ENCODE measurements around the gene PNPLA7.
"Not testable (repeated sequence)": the region's sequence is repeated elsewhere in the genome, so short reads cannot be mapped to it uniquely, and the experiment has no call there.

Gene PNPLA7
- total RNA-seq: 1.1 to 12.5 (median 6.0) reads per million in 9 experiments

GRCh38 chr9:137550231-137550621 is at the start of gene PNPLA7:
Gene PNPLA7 (minus strand): TSS chr9:137550402. CDS start chr9:137550197, 205 bp downstream.
- Mint-ChIP-seq H3K9me3 (no peaks in the 10 kb centered on the region), H3K4me1 (ENCODE audit: low read depth in 2 of 2) (peaks cover 8 to 10% of the 10 kb centered on the region in 2 donors), H3K27me3 (no peaks in the 10 kb centered on the region), H3K27ac (peak within 1 kb of the TSS; percentile 74 to 84), H3K4me3 (peak within 1 kb of the TSS; percentile 86), H3K36me3 (ENCODE audit: insufficient read depth) (peaks cover 19% of the 10 kb centered on the region)
- peak in 1 of 3 experiments; percentile 21 for DNase-seq
- ATAC-seq (replicated peaks): peak; percentile 11

GRCh38 chr9:137598943-137599342 is 48.7 kb upstream of the PNPLA7 start:
- no peak overlapping the region for H3K27ac Mint-ChIP-seq
- no peaks in the 10 kb centered on the region for H3K36me3 Mint-ChIP-seq (ENCODE audit: insufficient read depth)
- DNase-seq (no peak), ATAC-seq (replicated peaks) (no peak)
- no peaks in the 10 kb centered on the region for H3K9me3 Mint-ChIP-seq
- H3K4me1 Mint-ChIP-seq (ENCODE audit: low read depth in 2 of 2): peaks cover 0 to 11% of the 10 kb centered on the region in 2 donors
- H3K27me3 Mint-ChIP-seq: no peaks in the 10 kb centered on the region
- no peak overlapping the region for H3K4me3 Mint-ChIP-seq

- H3K36me3 Mint-ChIP-seq (ENCODE audit: insufficient read depth); ATAC-seq (replicated peaks); H3K27ac Mint-ChIP-seq; H3K4me1 Mint-ChIP-seq (ENCODE audit: low read depth in 2 of 2); H3K4me3 Mint-ChIP-seq; H3K9me3 Mint-ChIP-seq; DNase-seq; H3K27me3 Mint-ChIP-seq: not testable (repeated sequence)
Observed at GRCh38 chr9:137596577-137596976, 46.4 kb upstream of the PNPLA7 start.

GRCh38 chr9:137593176-137593575 is 43.0 kb upstream of the PNPLA7 start:
- DNase-seq (no peak), ATAC-seq (replicated peaks) (no peak)
- Mint-ChIP-seq H3K4me1 (ENCODE audit: low read depth in 2 of 2) (peaks cover 5 to 7% of the 10 kb centered on the region in 2 donors), H3K27ac (no peak overlapping the region), H3K9me3 (no peaks in the 10 kb centered on the region), H3K4me3 (peak overlapping the region in 1 of 2 donors; percentile 36), H3K27me3 (no peaks in the 10 kb centered on the region), H3K36me3 (ENCODE audit: insufficient read depth) (peaks cover 10% of the 10 kb centered on the region)

GRCh38 chr9:137592767-137593166 is 42.6 kb upstream of the PNPLA7 start:
- Mint-ChIP-seq H3K27me3 (no peaks in the 10 kb centered on the region), H3K9me3 (no peaks in the 10 kb centered on the region), H3K36me3 (ENCODE audit: insufficient read depth) (peaks cover 10% of the 10 kb centered on the region), H3K4me3 (peak overlapping the region in 1 of 2 donors; percentile 36), H3K4me1 (ENCODE audit: low read depth in 2 of 2) (peaks cover 4 to 11% of the 10 kb centered on the region in 2 donors), H3K27ac (no peak overlapping the region)
- ATAC-seq (replicated peaks) (no peak), DNase-seq (no peak)

- Mint-ChIP-seq H3K4me3 (peak within 1 kb of the TSS; percentile 87 to 93), H3K27ac (peak within 1 kb of the TSS; percentile 77 to 84), H3K27me3 (no peaks in the 10 kb centered on the region), H3K4me1 (ENCODE audit: low read depth in 2 of 2) (peaks cover 4 to 14% of the 10 kb centered on the region in 2 donors), H3K9me3 (no peaks in the 10 kb centered on the region), H3K36me3 (ENCODE audit: insufficient read depth) (peaks cover 10% of the 10 kb centered on the region)
- ATAC-seq (replicated peaks) (peak; percentile 96), DNase-seq (peak; percentile 84 to 92 (median 86))
Observed at GRCh38 chr9:137590469-137591383, 40.5 kb upstream of the PNPLA7 start, which contains the start of gene ZMYND19. Gene ZMYND19 (minus strand): TSS chr9:137590512. CDS start chr9:137590263, 249 bp downstream.

GRCh38 chr9:137590123-137590468 is 39.9 kb upstream of the PNPLA7 start:
- no peak for ATAC-seq (replicated peaks)
- H3K27ac Mint-ChIP-seq: no peak overlapping the region
- H3K4me1 Mint-ChIP-seq (ENCODE audit: low read depth in 2 of 2): peaks cover 4 to 14% of the 10 kb centered on the region in 2 donors

GRCh38 chr9:137589441-137590122 is 39.4 kb upstream of the PNPLA7 start:
- Mint-ChIP-seq H3K4me1 (ENCODE audit: low read depth in 2 of 2) (peaks cover 4 to 14% of the 10 kb centered on the region in 2 donors), H3K27ac (no peak overlapping the region), H3K27me3 (no peaks in the 10 kb centered on the region), H3K36me3 (ENCODE audit: insufficient read depth) (peaks cover 10% of the 10 kb centered on the region), H3K9me3 (no peaks in the 10 kb centered on the region), H3K4me3 (peak overlapping the region; percentile 77 to 80)
- no peak for DNase-seq
- ATAC-seq (replicated peaks): no peak

More at GRCh38 chr9:137590123-137590468, 39.9 kb upstream of the PNPLA7 start:
- H3K27me3 Mint-ChIP-seq: no peaks in the 10 kb centered on the region
- H3K9me3 Mint-ChIP-seq: no peaks in the 10 kb centered on the region
- H3K4me3 Mint-ChIP-seq: peak overlapping the region; percentile 87 to 93
- peaks cover 10% of the 10 kb centered on the region for H3K36me3 Mint-ChIP-seq (ENCODE audit: insufficient read depth)
- DNase-seq: no peak

GRCh38 chr9:137588891-137589290 is 38.7 kb upstream of the PNPLA7 start:
- Mint-ChIP-seq H3K27ac (no peak overlapping the region), H3K4me3 (peak overlapping the region in 1 of 2 donors; percentile 80), H3K27me3 (no peaks in the 10 kb centered on the region), H3K9me3 (no peaks in the 10 kb centered on the region), H3K4me1 (ENCODE audit: low read depth in 2 of 2) (peaks cover 4 to 14% of the 10 kb centered on the region in 2 donors), H3K36me3 (ENCODE audit: insufficient read depth) (peaks cover 10% of the 10 kb centered on the region)
- ATAC-seq (replicated peaks) (no peak), DNase-seq (no peak)

GRCh38 chr9:137588311-137588710 is 38.1 kb upstream of the PNPLA7 start:
- H3K4me3 Mint-ChIP-seq: peak overlapping the region; percentile 53 to 80
- ATAC-seq (replicated peaks): no peak
- H3K27me3 Mint-ChIP-seq: no peaks in the 10 kb centered on the region
- H3K36me3 Mint-ChIP-seq (ENCODE audit: insufficient read depth): peaks cover 10% of the 10 kb centered on the region
- no peaks in the 10 kb centered on the region for H3K9me3 Mint-ChIP-seq
- H3K27ac Mint-ChIP-seq: no peak overlapping the region
- no peak for DNase-seq
- H3K4me1 Mint-ChIP-seq (ENCODE audit: low read depth in 2 of 2): peaks cover 4 to 16% of the 10 kb centered on the region in 2 donors

- no peaks in the 10 kb centered on the region for H3K27me3 Mint-ChIP-seq
- DNase-seq (no peak), ATAC-seq (replicated peaks) (no peak)
- peaks cover 4 to 16% of the 10 kb centered on the region in 2 donors for H3K4me1 Mint-ChIP-seq (ENCODE audit: low read depth in 2 of 2)
- no peak overlapping the region for H3K27ac Mint-ChIP-seq
- H3K4me3 Mint-ChIP-seq: no peak overlapping the region
- H3K9me3 Mint-ChIP-seq: no peaks in the 10 kb centered on the region
- H3K36me3 Mint-ChIP-seq (ENCODE audit: insufficient read depth): peaks cover 10% of the 10 kb centered on the region
Observed at GRCh38 chr9:137586854-137587253, 36.7 kb upstream of the PNPLA7 start.

GRCh38 chr9:137583957-137584356 is 33.8 kb upstream of the PNPLA7 start:
- no peak for DNase-seq
- Mint-ChIP-seq H3K9me3 (no peaks in the 10 kb centered on the region), H3K27me3 (no peaks in the 10 kb centered on the region), H3K4me3 (no peak overlapping the region), H3K36me3 (ENCODE audit: insufficient read depth) (peaks cover 3% of the 10 kb centered on the region), H3K27ac (peak overlapping the region in 1 of 2 donors; percentile 55), H3K4me1 (ENCODE audit: low read depth in 2 of 2) (peaks cover 0 to 11% of the 10 kb centered on the region in 2 donors)
- ATAC-seq (replicated peaks): no peak

GRCh38 chr9:137583347-137583746 is 33.1 kb upstream of the PNPLA7 start:
- peak overlapping the region in 1 of 2 donors; percentile 55 for H3K27ac Mint-ChIP-seq
- no peak overlapping the region for H3K4me3 Mint-ChIP-seq

More at GRCh38 chr9:137583347-137583746, 33.1 kb upstream of the PNPLA7 start:
- peaks cover 3% of the 10 kb centered on the region for H3K36me3 Mint-ChIP-seq (ENCODE audit: insufficient read depth)
- no peak for DNase-seq
- peaks cover 0 to 11% of the 10 kb centered on the region in 2 donors for H3K4me1 Mint-ChIP-seq (ENCODE audit: low read depth in 2 of 2)
- H3K27me3 Mint-ChIP-seq: no peaks in the 10 kb centered on the region
- no peak for ATAC-seq (replicated peaks)
- no peaks in the 10 kb centered on the region for H3K9me3 Mint-ChIP-seq
